Loucy (cell line): ENCODE results near the gene ITGA5.
A peak's percentile ranks its signal among the peaks of the same experiment; 100 is the strongest.

Experiments used
- H2AFZ ChIP-seq: fragments of 200-600 bp; sonication (generic); 2 replicates; pipeline ENCODE4 v1.6.0; 2016; ENCODE audit warnings: antibody characterized with exemption, mild to moderate bottlenecking, low read length, moderate library complexity
- H3F3A ChIP-seq: fragments of 200-600 bp; 2 replicates; pipeline ENCODE4 v1.6.0; 2016; ENCODE audit warnings: antibody characterized with exemption, low read depth, mild to moderate bottlenecking
- H3K27me3 ChIP-seq: fragments of 200-600 bp; sonication (generic); 2 replicates; pipeline ENCODE4 v1.6.1; 2014; ENCODE audit warnings: low read length, mild to moderate bottlenecking; ENCODE audit not compliant: insufficient read depth, poor library complexity, severe bottlenecking
- H3K36me3 ChIP-seq: fragments of 200-600 bp; sonication (generic); 2 replicates; pipeline ENCODE4 v1.6.1; 2016; ENCODE audit warnings: low read length; ENCODE audit not compliant: insufficient read depth
- H3K4me1 ChIP-seq: fragments of 200-600 bp; sonication (generic); 2 replicates; pipeline ENCODE4 v1.5.1; 2014; ENCODE audit warnings: low read length, mild to moderate bottlenecking; ENCODE audit not compliant: insufficient read depth, poor library complexity, severe bottlenecking
- H3K4me2 ChIP-seq: fragments of 200-600 bp; sonication (generic); 2 replicates; pipeline ENCODE4 v1.6.0; 2014; ENCODE audit warnings: antibody characterized with exemption, low read length, low read depth, mild to moderate bottlenecking; ENCODE audit not compliant: poor library complexity, severe bottlenecking
- H3K4me3 ChIP-seq: fragments of 200-600 bp; sonication (generic); 2 replicates; pipeline ENCODE4 v1.5.1; 2014; ENCODE audit warnings: low read length, mild to moderate bottlenecking, mixed read lengths; ENCODE audit not compliant: poor library complexity, severe bottlenecking
- H3K79me2 ChIP-seq: fragments of 200-600 bp; sonication (generic); 2 replicates; pipeline ENCODE4 v1.6.1; 2014; ENCODE audit warnings: low read length; ENCODE audit not compliant: insufficient read depth
- H3K9ac ChIP-seq: fragments of 200-600 bp; sonication (generic); 2 replicates; pipeline ENCODE4 v1.6.0; 2014; ENCODE audit warnings: mild to moderate bottlenecking, low read depth, low read length, moderate library complexity; ENCODE audit not compliant: poor library complexity, severe bottlenecking
- H3K9me2 ChIP-seq: fragments of 200-600 bp; sonication (generic); replicated peaks from 2 replicates; pipeline ENCODE4 v1.6.1; 2016; ENCODE audit warnings: low read depth, low read length, mixed read lengths
- H3K9me3 ChIP-seq: fragments of 200-600 bp; sonication (generic); 2 replicates; pipeline ENCODE4 v1.6.1; 2014; ENCODE audit warnings: mild to moderate bottlenecking, antibody characterized with exemption, low read length, low read depth; ENCODE audit not compliant: insufficient read depth
- H4K20me1 ChIP-seq: fragments of 200-600 bp; sonication (generic); 2 replicates; pipeline ENCODE4 v1.6.0; 2014; ENCODE audit warnings: antibody characterized with exemption, low read length, mild to moderate bottlenecking; ENCODE audit not compliant: insufficient read depth, poor library complexity, severe bottlenecking
- EZH2phosphoT487 ChIP-seq: fragments of 200-600 bp; IDR thresholded peaks from 2 replicates; pipeline ENCODE4 v1.6.1; 2018; ENCODE audit warnings: antibody characterized with exemption, mild to moderate bottlenecking, moderate library complexity, borderline replicate concordance
- TF ChIP-seq, protein P1 (sequence below): fragments of 200-600 bp; sonication (generic); conservative IDR thresholded peaks from 2 replicates; pipeline ENCODE4 v1.5.1; 2014; ENCODE audit warnings: mild to moderate bottlenecking, antibody characterized with exemption, low read length

Gene ITGA5

DNA sequence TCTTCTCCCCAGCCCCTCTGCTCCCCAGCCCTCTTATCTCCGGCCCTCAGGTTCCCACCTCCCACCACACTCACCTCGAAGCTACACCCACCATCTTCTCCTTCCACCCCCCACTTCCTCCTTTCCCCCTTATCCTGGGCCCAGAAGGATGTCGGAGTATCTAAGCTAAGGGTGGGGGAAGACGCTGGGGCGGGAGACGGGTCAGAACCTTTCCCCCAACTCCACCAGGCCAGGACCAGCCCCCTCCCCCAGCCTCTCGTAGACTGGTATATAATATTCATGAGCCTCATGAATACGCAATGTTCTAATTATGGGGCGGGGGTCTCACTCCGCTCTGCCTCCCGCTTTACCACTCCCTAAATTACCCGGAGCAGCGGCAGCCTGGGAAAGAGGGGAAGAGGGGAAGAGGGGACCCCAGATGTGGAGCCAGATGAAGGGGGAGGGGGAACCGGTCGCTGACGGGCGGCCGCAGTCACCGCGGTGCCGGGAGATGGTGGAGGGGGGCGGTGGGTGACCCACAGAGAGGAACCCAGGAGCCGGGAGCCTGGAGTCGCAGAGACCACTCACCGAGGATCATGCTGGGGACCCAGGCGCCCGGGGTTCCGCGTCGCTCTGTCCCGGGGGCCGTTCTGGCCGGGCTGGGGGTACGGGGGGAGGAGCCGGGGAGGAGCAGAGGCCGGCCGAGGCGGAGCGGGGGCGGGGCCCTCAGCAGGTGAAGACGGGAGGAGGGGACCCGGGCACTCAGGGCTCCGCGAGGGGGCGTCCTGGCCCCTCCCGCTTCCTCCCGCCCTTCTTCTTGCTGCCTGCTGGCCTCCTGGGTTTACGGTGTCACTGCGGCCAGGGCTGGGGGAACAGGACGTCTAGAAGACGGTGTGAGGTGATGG is 28.2 kb downstream of the ITGA5 start:
- H3K9me3 ChIP-seq, result no peaks in the 10 kb centered on the region
- no peaks in the 10 kb centered on the region for H4K20me1 ChIP-seq
- H3K9ac ChIP-seq, result peak overlapping the region; percentile 70
- H3K4me1 ChIP-seq, result peaks cover 41% of the 10 kb centered on the region
- no peak for TF ChIP-seq EZH2phosphoT487
- TF ChIP-seq, protein P1, sequence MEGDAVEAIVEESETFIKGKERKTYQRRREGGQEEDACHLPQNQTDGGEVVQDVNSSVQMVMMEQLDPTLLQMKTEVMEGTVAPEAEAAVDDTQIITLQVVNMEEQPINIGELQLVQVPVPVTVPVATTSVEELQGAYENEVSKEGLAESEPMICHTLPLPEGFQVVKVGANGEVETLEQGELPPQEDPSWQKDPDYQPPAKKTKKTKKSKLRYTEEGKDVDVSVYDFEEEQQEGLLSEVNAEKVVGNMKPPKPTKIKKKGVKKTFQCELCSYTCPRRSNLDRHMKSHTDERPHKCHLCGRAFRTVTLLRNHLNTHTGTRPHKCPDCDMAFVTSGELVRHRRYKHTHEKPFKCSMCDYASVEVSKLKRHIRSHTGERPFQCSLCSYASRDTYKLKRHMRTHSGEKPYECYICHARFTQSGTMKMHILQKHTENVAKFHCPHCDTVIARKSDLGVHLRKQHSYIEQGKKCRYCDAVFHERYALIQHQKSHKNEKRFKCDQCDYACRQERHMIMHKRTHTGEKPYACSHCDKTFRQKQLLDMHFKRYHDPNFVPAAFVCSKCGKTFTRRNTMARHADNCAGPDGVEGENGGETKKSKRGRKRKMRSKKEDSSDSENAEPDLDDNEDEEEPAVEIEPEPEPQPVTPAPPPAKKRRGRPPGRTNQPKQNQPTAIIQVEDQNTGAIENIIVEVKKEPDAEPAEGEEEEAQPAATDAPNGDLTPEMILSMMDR, result no peak
- H3K36me3 ChIP-seq, result peaks cover 21% of the 10 kb centered on the region; the same call in 1 of the 2 replicates
- H3K79me2 ChIP-seq, result no peaks in the 10 kb centered on the region
- no peaks in the 10 kb centered on the region for H3F3A ChIP-seq
- peak overlapping the region; percentile 53 for H3K4me2 ChIP-seq
- no peak overlapping the region for H2AFZ ChIP-seq
- no peaks in the 10 kb centered on the region for H3K27me3 ChIP-seq
- H3K4me3 ChIP-seq, result peak overlapping the region; percentile 61
- no peaks in the 10 kb centered on the region for H3K9me2 ChIP-seq

DNA sequence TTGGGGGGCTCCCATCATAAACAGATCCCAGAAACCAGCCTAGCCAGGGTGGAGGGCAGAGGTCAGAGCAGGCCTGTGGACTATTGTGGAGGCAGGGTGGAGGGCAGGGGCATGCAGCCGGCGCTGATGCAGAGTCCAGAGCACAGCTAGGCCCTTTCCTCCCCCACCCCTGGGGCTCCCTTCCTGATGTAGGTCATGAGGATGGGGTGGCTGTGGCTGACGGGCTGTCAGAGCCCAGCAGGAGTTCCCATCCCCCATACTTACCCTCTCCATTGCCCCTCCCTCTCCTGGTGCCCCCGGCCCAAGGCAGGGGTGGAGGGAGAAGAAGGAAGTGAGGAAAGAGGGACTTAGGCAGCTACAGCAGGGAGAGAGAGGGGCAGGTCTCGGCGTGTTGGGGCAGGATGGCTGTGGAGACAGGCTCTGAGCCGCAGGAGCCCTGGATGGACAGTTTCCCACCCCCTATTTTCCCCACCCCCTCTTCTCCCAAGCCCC is 28.8 kb downstream of the ITGA5 start:
- Histone ChIP-seq H3K4me3 (peak overlapping the region; percentile 61), H4K20me1 (no peaks in the 10 kb centered on the region), H3K79me2 (no peaks in the 10 kb centered on the region), H3K4me1 (peaks cover 41% of the 10 kb centered on the region), H3F3A (no peaks in the 10 kb centered on the region), H3K27me3 (no peaks in the 10 kb centered on the region), H2AFZ (no peak overlapping the region), H3K4me2 (peak overlapping the region; percentile 53), H3K9me3 (no peaks in the 10 kb centered on the region), H3K36me3 (peaks cover 16% of the 10 kb centered on the region; the same call in 1 of the 2 replicates), H3K9me2 (no peaks in the 10 kb centered on the region), H3K9ac (peak overlapping the region; percentile 70)
- no peak for TF ChIP-seq EZH2phosphoT487
- TF ChIP-seq, protein P1, result no peak

- no peaks in the 10 kb centered on the region for H3K79me2 ChIP-seq
- H2AFZ ChIP-seq, result no peak overlapping the region
- peaks cover 41% of the 10 kb centered on the region for H3K4me1 ChIP-seq
- H3K36me3 ChIP-seq, result peaks cover 11% of the 10 kb centered on the region; the same call in 1 of the 2 replicates
- no peak overlapping the region for H3K4me3 ChIP-seq
- H3K9me3 ChIP-seq, result no peaks in the 10 kb centered on the region
- no peaks in the 10 kb centered on the region for H3F3A ChIP-seq
- H3K9ac ChIP-seq, result peak overlapping the region; percentile 70
- no peaks in the 10 kb centered on the region for H3K27me3 ChIP-seq
- peak overlapping the region; percentile 53 for H3K4me2 ChIP-seq
- H4K20me1 ChIP-seq, result no peaks in the 10 kb centered on the region
- no peaks in the 10 kb centered on the region for H3K9me2 ChIP-seq
- TF ChIP-seq, protein P1, result no peak
- no peak for TF ChIP-seq EZH2phosphoT487
Measured at GRCh38 chr12:54389607-54390175, 29.4 kb downstream of the ITGA5 start.
